Ishikawa (cell line): ENCODE data around the gene SLC10A1.
A peak's percentile ranks its signal among the peaks of the same experiment; 100 is the strongest.

Source experiments
- CEBPB ChIP-seq: IDR thresholded peaks from 2 replicates; pipeline ENCODE4 v1.6.1; 2012
- CREB1 ChIP-seq: IDR thresholded peaks from 2 replicates; pipeline ENCODE4 v1.6.1; 2012; ENCODE audit warnings: low read depth
- EGR1 ChIP-seq: IDR thresholded peaks from 2 replicates; pipeline ENCODE4 v1.6.1; 2012
- EP300 ChIP-seq: IDR thresholded peaks from 2 replicates; pipeline ENCODE4 v1.6.1; 2012; ENCODE audit warnings: borderline replicate concordance
- FOXM1 ChIP-seq: IDR thresholded peaks from 2 replicates; pipeline ENCODE4 v1.6.1; 2012; ENCODE audit warnings: low read depth, borderline replicate concordance
- MAX ChIP-seq: IDR thresholded peaks from 2 replicates; pipeline ENCODE4 v1.6.1; 2012
- NFIC ChIP-seq: IDR thresholded peaks from 2 replicates; pipeline ENCODE4 v1.6.1; 2012
- RAD21 ChIP-seq: IDR thresholded peaks from 2 replicates; pipeline ENCODE4 v1.6.1; 2012; ENCODE audit warnings: low read depth
- REST ChIP-seq: IDR thresholded peaks from 2 replicates; pipeline ENCODE4 v1.6.1; 2012; ENCODE audit warnings: low read depth, mild to moderate bottlenecking
- TAF1 ChIP-seq: IDR thresholded peaks from 2 replicates; pipeline ENCODE4 v1.6.1; 2012; ENCODE audit warnings: low read depth, mild to moderate bottlenecking
- TCF12 ChIP-seq: IDR thresholded peaks from 2 replicates; pipeline ENCODE4 v1.6.1; 2012; ENCODE audit warnings: low read depth
- TEAD4 ChIP-seq: IDR thresholded peaks from 2 replicates; pipeline ENCODE4 v1.6.1; 2012
- USF1 ChIP-seq: IDR thresholded peaks from 2 replicates; pipeline ENCODE4 v1.6.1; 2012
- YY1 ChIP-seq: IDR thresholded peaks from 2 replicates; pipeline ENCODE4 v1.6.1; 2012; ENCODE audit warnings: low read depth
- ZBTB7A ChIP-seq: IDR thresholded peaks from 2 replicates; pipeline ENCODE4 v1.6.1; 2012; ENCODE audit warnings: low read depth

The SLC10A1 gene

GRCh38 chr14:69815556-69815955 is 18.5 kb upstream of the SLC10A1 start:
- TF ChIP-seq CREB1 (no peak), REST (no peak)

- TF ChIP-seq TEAD4 = no peak
- no peak for TF ChIP-seq ZBTB7A
- no peak for TF ChIP-seq RAD21
- no peak for TF ChIP-seq MAX
- TF ChIP-seq YY1 = no peak
- no peak for TF ChIP-seq REST
- TF ChIP-seq TCF12 = no peak
- no peak for TF ChIP-seq EGR1
- no peak for TF ChIP-seq CREB1
- no peak for TF ChIP-seq USF1
- no peak for TF ChIP-seq NFIC
- no peak for TF ChIP-seq TAF1
- no peak for TF ChIP-seq EP300
- TF ChIP-seq CEBPB = no peak
- TF ChIP-seq FOXM1 = no peak
Observed at GRCh38 chr14:69814397-69814796, 17.4 kb upstream of the SLC10A1 start.

- TF ChIP-seq EGR1 (no peak), ZBTB7A (no peak), RAD21 (peak; percentile 50), FOXM1 (no peak)
Observed at GRCh38 chr14:69812711-69813110, 15.7 kb upstream of the SLC10A1 start.

- no peak for TF ChIP-seq CREB1
- TF ChIP-seq NFIC = no peak
Observed at GRCh38 chr14:69811868-69812252, 14.8 kb upstream of the SLC10A1 start.

- TF ChIP-seq YY1 (no peak), FOXM1 (no peak), EP300 (no peak), MAX (no peak), CREB1 (no peak), NFIC (no peak), REST (no peak), TAF1 (no peak), USF1 (no peak), RAD21 (no peak), TCF12 (no peak), ZBTB7A (no peak)
Observed at GRCh38 chr14:69811227-69811867, 14.3 kb upstream of the SLC10A1 start.
